ENCODE results near the gene BRME1. TPM values are rescaled to one million over a fixed set of nuclear protein-coding genes. Genes with fewer than 3 reads are reported as not detected.
"Not testable (repeated sequence)": the region's sequence is repeated elsewhere in the genome, so short reads cannot be mapped to it uniquely, and the experiment has no call there.

Gene BRME1
- total RNA-seq, 1 donor from 2014 or later: 18.6 TPM

GRCh38 chr19:13864046-13864666, 41.8 kb downstream of the BRME1 start:
- intact Hi-C loops (cut with micrococcal nuclease): no loop called here
- H3K27ac Mint-ChIP-seq: peak overlapping the region; percentile 83
- DNase-seq: no peak
- H3K27me3 Mint-ChIP-seq: peaks cover 31% of the 10 kb centered on the region
- H3K4me3 Mint-ChIP-seq: peak overlapping the region; percentile 72
- H3K36me3 Mint-ChIP-seq (ENCODE audit: low read depth): peaks cover 3% of the 10 kb centered on the region
- no peaks in the 10 kb centered on the region for H3K9me3 Mint-ChIP-seq
- peaks cover 47% of the 10 kb centered on the region for H3K4me1 Mint-ChIP-seq

GRCh38 chr19:13861714-13862531, 44.0 kb downstream of the BRME1 start:
- peaks cover 24% of the 10 kb centered on the region for H3K27me3 Mint-ChIP-seq

GRCh38 chr19:13861392-13861713, 44.6 kb downstream of the BRME1 start:
- no peaks in the 10 kb centered on the region for H3K9me3 Mint-ChIP-seq
- DNase-seq: no peak
- intact Hi-C loops (cut with micrococcal nuclease): loop anchor here (1.0 kb wide), 1 partner anchor 14 kb away; no protein-coding TSS in a partner anchor
- H3K27me3 Mint-ChIP-seq: peaks cover 18% of the 10 kb centered on the region
- H3K27ac Mint-ChIP-seq: peak overlapping the region; percentile 98
- H3K4me1 Mint-ChIP-seq: peaks cover 37% of the 10 kb centered on the region
- H3K4me3 Mint-ChIP-seq: peak overlapping the region; percentile 98
- H3K36me3 Mint-ChIP-seq (ENCODE audit: low read depth): peaks cover 2% of the 10 kb centered on the region

More at GRCh38 chr19:13861714-13862531, 44.0 kb downstream of the BRME1 start:
- intact Hi-C loops (cut with micrococcal nuclease): loop anchor here (1.0 to 2.0 kb wide), 6 partner anchors 15 to 585 kb away; partner anchors contain the start of gene C19orf53
- Mint-ChIP-seq H3K27ac (peak overlapping the region; percentile 98), H3K36me3 (ENCODE audit: low read depth) (peaks cover 3% of the 10 kb centered on the region), H3K4me3 (peak overlapping the region; percentile 98), H3K9me3 (no peaks in the 10 kb centered on the region), H3K4me1 (peaks cover 41% of the 10 kb centered on the region)
- peak; percentile 97 for DNase-seq

GRCh38 chr19:13860679-13861391, 45.1 kb downstream of the BRME1 start:
- H3K27me3 Mint-ChIP-seq: peaks cover 15% of the 10 kb centered on the region
- intact Hi-C loops (cut with micrococcal nuclease): loop anchor here (1.0 kb wide), 1 partner anchor 14 kb away; no protein-coding TSS in a partner anchor
- H3K9me3 Mint-ChIP-seq: no peaks in the 10 kb centered on the region
- peak overlapping the region; percentile 98 for H3K4me3 Mint-ChIP-seq
- H3K27ac Mint-ChIP-seq: peak overlapping the region; percentile 98
- peaks cover 2% of the 10 kb centered on the region for H3K36me3 Mint-ChIP-seq (ENCODE audit: low read depth)
- peaks cover 34% of the 10 kb centered on the region for H3K4me1 Mint-ChIP-seq
- DNase-seq: no peak

- DNase-seq: no peak
- peak overlapping the region; percentile 72 for H3K27ac Mint-ChIP-seq
- peaks cover 32% of the 10 kb centered on the region for H3K4me1 Mint-ChIP-seq
- peaks cover 1% of the 10 kb centered on the region for H3K36me3 Mint-ChIP-seq (ENCODE audit: low read depth)
- intact Hi-C loops (cut with micrococcal nuclease): no loop called here
- no peak overlapping the region for H3K4me3 Mint-ChIP-seq
- H3K27me3 Mint-ChIP-seq: peaks cover 10% of the 10 kb centered on the region
- H3K9me3 Mint-ChIP-seq: no peaks in the 10 kb centered on the region
Observed at GRCh38 chr19:13859361-13859880, 46.5 kb downstream of the BRME1 start.

GRCh38 chr19:13856497-13856896, 49.4 kb downstream of the BRME1 start:
- intact Hi-C loops (cut with micrococcal nuclease): no loop called here
- Mint-ChIP-seq H3K27me3 (no peaks in the 10 kb centered on the region), H3K4me1 (peaks cover 13% of the 10 kb centered on the region), H3K4me3 (no peak overlapping the region), H3K9me3 (no peaks in the 10 kb centered on the region), H3K36me3 (ENCODE audit: low read depth) (no peaks in the 10 kb centered on the region), H3K27ac (no peak overlapping the region)
- DNase-seq: no peak

- H3K4me3 Mint-ChIP-seq; H3K27me3 Mint-ChIP-seq; H3K36me3 Mint-ChIP-seq (ENCODE audit: low read depth); intact Hi-C loops (cut with micrococcal nuclease); H3K27ac Mint-ChIP-seq; DNase-seq; H3K9me3 Mint-ChIP-seq: not testable (repeated sequence)
- peaks cover 12% of the 10 kb centered on the region for H3K4me1 Mint-ChIP-seq
Observed at GRCh38 chr19:13852171-13852707, 53.7 kb downstream of the BRME1 start.

GRCh38 chr19:13851734-13852114, 54.2 kb downstream of the BRME1 start:
- H3K9me3 Mint-ChIP-seq; H3K4me3 Mint-ChIP-seq; intact Hi-C loops (cut with micrococcal nuclease); DNase-seq; H3K27ac Mint-ChIP-seq; H3K36me3 Mint-ChIP-seq (ENCODE audit: low read depth); H3K27me3 Mint-ChIP-seq: not testable (repeated sequence)
- peaks cover 15% of the 10 kb centered on the region for H3K4me1 Mint-ChIP-seq

GRCh38 chr19:13850910-13851733, 54.8 kb downstream of the BRME1 start:
- intact Hi-C loops (cut with micrococcal nuclease): no loop called here
- Mint-ChIP-seq H3K27me3 (no peaks in the 10 kb centered on the region), H3K4me3 (peak overlapping the region; percentile 69), H3K36me3 (ENCODE audit: low read depth) (peaks cover 2% of the 10 kb centered on the region), H3K4me1 (peaks cover 21% of the 10 kb centered on the region), H3K9me3 (no peaks in the 10 kb centered on the region), H3K27ac (peak overlapping the region; percentile 86)
- DNase-seq: peak; percentile 70

- H3K27me3 Mint-ChIP-seq: no peaks in the 10 kb centered on the region
- no peaks in the 10 kb centered on the region for H3K9me3 Mint-ChIP-seq
- H3K4me3 Mint-ChIP-seq: peak overlapping the region; percentile 69
- peaks cover 2% of the 10 kb centered on the region for H3K36me3 Mint-ChIP-seq (ENCODE audit: low read depth)
- peak overlapping the region; percentile 86 for H3K27ac Mint-ChIP-seq
- peaks cover 26% of the 10 kb centered on the region for H3K4me1 Mint-ChIP-seq
- DNase-seq: peak; percentile 93
- intact Hi-C loops (cut with micrococcal nuclease): loop anchor here (10.0 kb wide), 1 partner anchor 675 kb away; the partner anchor contains the start of gene TECR
Observed at GRCh38 chr19:13849991-13850909, 55.7 kb downstream of the BRME1 start.

- intact Hi-C loops (cut with micrococcal nuclease): loop anchor here (10.0 kb wide), 1 partner anchor 676 kb away; the partner anchor contains the start of gene TECR
- Mint-ChIP-seq H3K4me1 (peaks cover 37% of the 10 kb centered on the region), H3K27me3 (no peaks in the 10 kb centered on the region), H3K4me3 (peak overlapping the region; percentile 48), H3K27ac (peak overlapping the region; percentile 87), H3K9me3 (no peaks in the 10 kb centered on the region), H3K36me3 (ENCODE audit: low read depth) (peaks cover 2% of the 10 kb centered on the region)
- peak; percentile 67 for DNase-seq
Observed at GRCh38 chr19:13848798-13849676, 56.9 kb downstream of the BRME1 start.
